ENCODE measurements around the gene DYSF.

Gene DYSF

DNA sequence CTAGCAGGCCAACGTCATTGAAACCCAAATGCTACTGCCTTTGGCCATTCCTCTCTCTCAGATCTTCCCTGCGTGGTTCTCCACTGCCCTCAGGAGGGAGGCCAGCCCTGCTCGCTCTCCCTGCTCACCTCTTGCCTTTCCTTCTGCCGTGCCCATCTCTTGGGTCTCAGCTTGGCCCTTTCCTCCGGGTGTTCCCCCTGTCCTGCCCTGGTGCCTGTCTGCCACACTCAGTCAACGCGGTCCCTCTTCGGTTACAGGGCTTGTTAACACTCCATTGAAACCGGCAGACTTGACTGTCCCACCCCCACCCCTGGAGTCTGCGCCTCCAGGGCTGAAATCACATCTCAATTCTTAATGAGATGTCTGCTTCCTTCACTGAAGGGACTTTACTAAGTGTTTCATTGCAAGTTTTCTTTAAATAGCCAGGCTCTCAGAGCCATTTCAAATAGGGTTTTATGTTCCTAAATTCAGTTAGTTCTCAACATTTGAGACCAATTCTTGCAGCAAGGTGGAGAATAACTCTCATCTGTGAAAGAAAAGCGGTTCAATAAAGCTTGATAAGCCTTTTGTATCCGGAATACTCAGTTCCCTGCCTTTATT, 237.6 kb downstream of the DYSF start:
- TF ChIP-seq SIN3A (IDR thresholded peaks at IDR 0.05; ENCODE audit: borderline replicate concordance, insufficient read depth, low read length) (no peak), TAF1 (IDR thresholded peaks at IDR 0.05; ENCODE audit: borderline replicate concordance, insufficient read depth, low read length) (no peak), POLR2AphosphoS5 (IDR thresholded peaks at IDR 0.05; ENCODE audit: low read depth, low read length) (no peak), FOXP2 (optimal IDR thresholded peaks at IDR 0.05; ENCODE audit: borderline replicate concordance, extremely low read depth, extremely low read length, insufficient read depth) (no peak)
- TF ChIP-seq, protein P1, sequence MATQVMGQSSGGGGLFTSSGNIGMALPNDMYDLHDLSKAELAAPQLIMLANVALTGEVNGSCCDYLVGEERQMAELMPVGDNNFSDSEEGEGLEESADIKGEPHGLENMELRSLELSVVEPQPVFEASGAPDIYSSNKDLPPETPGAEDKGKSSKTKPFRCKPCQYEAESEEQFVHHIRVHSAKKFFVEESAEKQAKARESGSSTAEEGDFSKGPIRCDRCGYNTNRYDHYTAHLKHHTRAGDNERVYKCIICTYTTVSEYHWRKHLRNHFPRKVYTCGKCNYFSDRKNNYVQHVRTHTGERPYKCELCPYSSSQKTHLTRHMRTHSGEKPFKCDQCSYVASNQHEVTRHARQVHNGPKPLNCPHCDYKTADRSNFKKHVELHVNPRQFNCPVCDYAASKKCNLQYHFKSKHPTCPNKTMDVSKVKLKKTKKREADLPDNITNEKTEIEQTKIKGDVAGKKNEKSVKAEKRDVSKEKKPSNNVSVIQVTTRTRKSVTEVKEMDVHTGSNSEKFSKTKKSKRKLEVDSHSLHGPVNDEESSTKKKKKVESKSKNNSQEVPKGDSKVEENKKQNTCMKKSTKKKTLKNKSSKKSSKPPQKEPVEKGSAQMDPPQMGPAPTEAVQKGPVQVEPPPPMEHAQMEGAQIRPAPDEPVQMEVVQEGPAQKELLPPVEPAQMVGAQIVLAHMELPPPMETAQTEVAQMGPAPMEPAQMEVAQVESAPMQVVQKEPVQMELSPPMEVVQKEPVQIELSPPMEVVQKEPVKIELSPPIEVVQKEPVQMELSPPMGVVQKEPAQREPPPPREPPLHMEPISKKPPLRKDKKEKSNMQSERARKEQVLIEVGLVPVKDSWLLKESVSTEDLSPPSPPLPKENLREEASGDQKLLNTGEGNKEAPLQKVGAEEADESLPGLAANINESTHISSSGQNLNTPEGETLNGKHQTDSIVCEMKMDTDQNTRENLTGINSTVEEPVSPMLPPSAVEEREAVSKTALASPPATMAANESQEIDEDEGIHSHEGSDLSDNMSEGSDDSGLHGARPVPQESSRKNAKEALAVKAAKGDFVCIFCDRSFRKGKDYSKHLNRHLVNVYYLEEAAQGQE (IDR thresholded peaks at IDR 0.05; ENCODE audit: insufficient read depth in 1 of 2, low read depth in 2 of 2, low read length in 2 of 2) = no peak

GRCh38 chr2:71691747-71692441, 238.5 kb downstream of the DYSF start:
- TF ChIP-seq, protein P1 (IDR thresholded peaks at IDR 0.05; ENCODE audit: insufficient read depth in 1 of 2, low read depth in 2 of 2, low read length in 2 of 2) = no peak
- TF ChIP-seq TAF1 (IDR thresholded peaks at IDR 0.05; ENCODE audit: borderline replicate concordance, insufficient read depth, low read length) (no peak), FOXP2 (optimal IDR thresholded peaks at IDR 0.05; ENCODE audit: borderline replicate concordance, extremely low read depth, extremely low read length, insufficient read depth) (no peak), SIN3A (IDR thresholded peaks at IDR 0.05; ENCODE audit: borderline replicate concordance, insufficient read depth, low read length) (no peak)

GRCh38 chr2:71692621-71693277, 239.4 kb downstream of the DYSF start:
- TF ChIP-seq POLR2AphosphoS5 (IDR thresholded peaks at IDR 0.05; ENCODE audit: low read depth, low read length) (no peak), SIN3A (IDR thresholded peaks at IDR 0.05; ENCODE audit: borderline replicate concordance, insufficient read depth, low read length) (no peak), FOXP2 (optimal IDR thresholded peaks at IDR 0.05; ENCODE audit: borderline replicate concordance, extremely low read depth, extremely low read length, insufficient read depth) (no peak), TAF1 (IDR thresholded peaks at IDR 0.05; ENCODE audit: borderline replicate concordance, insufficient read depth, low read length) (no peak)
- TF ChIP-seq, protein P1 (IDR thresholded peaks at IDR 0.05; ENCODE audit: insufficient read depth in 1 of 2, low read depth in 2 of 2, low read length in 2 of 2) = no peak

GRCh38 chr2:71693286-71694270, 240.2 kb downstream of the DYSF start:
- no peak for TF ChIP-seq POLR2AphosphoS5 (IDR thresholded peaks at IDR 0.05; ENCODE audit: low read depth, low read length)

Data from PFSK-1 (cell line).